ENCODE measurements around the gene OR52E2.

GRCh38 chr11:5102246-5102645 lies 42.8 kb upstream of the OR52E2 start:
- no peak for TF ChIP-seq TARDBP (IDR thresholded peaks at IDR 0.05)
- no peak for TF ChIP-seq CTBP1 (IDR thresholded peaks at IDR 0.05; ENCODE audit: borderline replicate concordance)
- no peak for TF ChIP-seq FOXM1 (IDR thresholded peaks at IDR 0.05; ENCODE audit: borderline replicate concordance)
- TF ChIP-seq FOXA1 (IDR thresholded peaks at IDR 0.05), result no peak
- no peak for TF ChIP-seq FOXK2 (IDR thresholded peaks at IDR 0.05)
- no peak for TF ChIP-seq LEF1 (IDR thresholded peaks at IDR 0.05; ENCODE audit: borderline replicate concordance)
- TF ChIP-seq BHLHE40 (IDR thresholded peaks at IDR 0.05; ENCODE audit: borderline replicate concordance), result no peak
- TF ChIP-seq PKNOX1 (IDR thresholded peaks at IDR 0.05), result no peak
- TF ChIP-seq SP1 (IDR thresholded peaks at IDR 0.05), result no peak

All from HEK293T (cell line).